GM18868 (cell line): ENCODE results near the gene ZNF628.

ENCODE experiments used
- ATAC-seq: cut with Tn5 transposase; IDR thresholded peaks from one replicate; pipeline ENCODE4 v1.9.1; 2021; ENCODE audit warnings: mild to moderate bottlenecking, moderate library complexity; ENCODE audit not compliant: unreplicated experiment

The ZNF628 gene

GRCh38 chr19:55449469-55449868 lies 26.9 kb upstream of the ZNF628 start:
- ATAC-seq = no peak

- no peak for ATAC-seq
These were observed 25.1 kb upstream of the ZNF628 start for GRCh38 chr19:55451163-55451964.

- ATAC-seq = no peak
These were observed 24.3 kb upstream of the ZNF628 start for GRCh38 chr19:55451965-55452748.

GRCh38 chr19:55452749-55453346 lies 23.6 kb upstream of the ZNF628 start:
- no peak for ATAC-seq

- ATAC-seq = no peak
These were observed 22.7 kb upstream of the ZNF628 start for GRCh38 chr19:55453511-55454260.

- no peak for ATAC-seq
These were observed 21.6 kb upstream of the ZNF628 start for GRCh38 chr19:55454787-55455243.

- ATAC-seq = no peak
These were observed 20.7 kb upstream of the ZNF628 start for GRCh38 chr19:55455576-55456235.

GRCh38 chr19:55456347-55456746 lies 20.1 kb upstream of the ZNF628 start:
- ATAC-seq = no peak

GRCh38 chr19:55457683-55458457 lies 18.5 kb upstream of the ZNF628 start:
- no peak for ATAC-seq

- no peak for ATAC-seq
These were observed 16.9 kb upstream of the ZNF628 start for GRCh38 chr19:55459551-55459949.

GRCh38 chr19:55459950-55460657 lies 16.3 kb upstream of the ZNF628 start:
- no peak for ATAC-seq

GRCh38 chr19:55460670-55461258 lies 15.7 kb upstream of the ZNF628 start:
- no peak for ATAC-seq

GRCh38 chr19:55461259-55461973 lies 15.0 kb upstream of the ZNF628 start, which contains the start of gene ISOC2:
ISOC2 (minus strand) TSS chr19:55461642; CDS start chr19:55456486, 5,156 bp downstream.
- peak; percentile 91 for ATAC-seq

GRCh38 chr19:55461974-55462626 lies 14.3 kb upstream of the ZNF628 start:
- ATAC-seq = no peak

- ATAC-seq = no peak
These were observed 13.7 kb upstream of the ZNF628 start for GRCh38 chr19:55462722-55463121.

- ATAC-seq = no peak
These were observed 12.8 kb upstream of the ZNF628 start for GRCh38 chr19:55463583-55464031.

GRCh38 chr19:55464039-55464661 lies 12.3 kb upstream of the ZNF628 start:
- ATAC-seq = no peak
